GM13976 (cell line): ENCODE data around the gene CCDC127.

Source experiments
- DNase-seq: peaks from one replicate; pipeline ENCODE4 v3.0.0; 2012; ENCODE audit warnings: low spot score
- in situ Hi-C: fragments of 300-500 bp; cut with MboI; formaldehyde crosslinking; loops from one replicate; pipeline ENCODE4 v1.12.0; 2022; ENCODE audit warnings: low sequenced_read_pairs, mixed read lengths, inconsistent platforms; ENCODE audit not compliant: unreplicated experiment
- TF ChIP-seq, protein P1 (sequence below): IDR thresholded peaks from 2 replicates; pipeline ENCODE4 v1.5.1; 2012; ENCODE audit warnings: borderline replicate concordance, mild to moderate bottlenecking; ENCODE audit not compliant: insufficient read depth; ENCODE audit errors: extremely low read depth, missing control alignments, control extremely low read depth

The CCDC127 gene

GRCh38 chr5:188488-189481 is 29.2 kb downstream of the CCDC127 start:
- TF ChIP-seq, protein P1, sequence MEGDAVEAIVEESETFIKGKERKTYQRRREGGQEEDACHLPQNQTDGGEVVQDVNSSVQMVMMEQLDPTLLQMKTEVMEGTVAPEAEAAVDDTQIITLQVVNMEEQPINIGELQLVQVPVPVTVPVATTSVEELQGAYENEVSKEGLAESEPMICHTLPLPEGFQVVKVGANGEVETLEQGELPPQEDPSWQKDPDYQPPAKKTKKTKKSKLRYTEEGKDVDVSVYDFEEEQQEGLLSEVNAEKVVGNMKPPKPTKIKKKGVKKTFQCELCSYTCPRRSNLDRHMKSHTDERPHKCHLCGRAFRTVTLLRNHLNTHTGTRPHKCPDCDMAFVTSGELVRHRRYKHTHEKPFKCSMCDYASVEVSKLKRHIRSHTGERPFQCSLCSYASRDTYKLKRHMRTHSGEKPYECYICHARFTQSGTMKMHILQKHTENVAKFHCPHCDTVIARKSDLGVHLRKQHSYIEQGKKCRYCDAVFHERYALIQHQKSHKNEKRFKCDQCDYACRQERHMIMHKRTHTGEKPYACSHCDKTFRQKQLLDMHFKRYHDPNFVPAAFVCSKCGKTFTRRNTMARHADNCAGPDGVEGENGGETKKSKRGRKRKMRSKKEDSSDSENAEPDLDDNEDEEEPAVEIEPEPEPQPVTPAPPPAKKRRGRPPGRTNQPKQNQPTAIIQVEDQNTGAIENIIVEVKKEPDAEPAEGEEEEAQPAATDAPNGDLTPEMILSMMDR = peak; percentile 85
- DNase-seq = peak; percentile 96
- in situ Hi-C loops = no loop called here

GRCh38 chr5:187617-188451 is 30.1 kb downstream of the CCDC127 start:
- TF ChIP-seq, protein P1 = no peak
- in situ Hi-C loops = no loop called here
- DNase-seq = no peak

- no peak for DNase-seq
- TF ChIP-seq, protein P1 = no peak
- in situ Hi-C loops = no loop called here
Measured at GRCh38 chr5:187042-187431, 30.9 kb downstream of the CCDC127 start.

- TF ChIP-seq, protein P1 = no peak
- DNase-seq = no peak
- in situ Hi-C loops = no loop called here
Measured at GRCh38 chr5:186091-187041, 31.6 kb downstream of the CCDC127 start.

DNA sequence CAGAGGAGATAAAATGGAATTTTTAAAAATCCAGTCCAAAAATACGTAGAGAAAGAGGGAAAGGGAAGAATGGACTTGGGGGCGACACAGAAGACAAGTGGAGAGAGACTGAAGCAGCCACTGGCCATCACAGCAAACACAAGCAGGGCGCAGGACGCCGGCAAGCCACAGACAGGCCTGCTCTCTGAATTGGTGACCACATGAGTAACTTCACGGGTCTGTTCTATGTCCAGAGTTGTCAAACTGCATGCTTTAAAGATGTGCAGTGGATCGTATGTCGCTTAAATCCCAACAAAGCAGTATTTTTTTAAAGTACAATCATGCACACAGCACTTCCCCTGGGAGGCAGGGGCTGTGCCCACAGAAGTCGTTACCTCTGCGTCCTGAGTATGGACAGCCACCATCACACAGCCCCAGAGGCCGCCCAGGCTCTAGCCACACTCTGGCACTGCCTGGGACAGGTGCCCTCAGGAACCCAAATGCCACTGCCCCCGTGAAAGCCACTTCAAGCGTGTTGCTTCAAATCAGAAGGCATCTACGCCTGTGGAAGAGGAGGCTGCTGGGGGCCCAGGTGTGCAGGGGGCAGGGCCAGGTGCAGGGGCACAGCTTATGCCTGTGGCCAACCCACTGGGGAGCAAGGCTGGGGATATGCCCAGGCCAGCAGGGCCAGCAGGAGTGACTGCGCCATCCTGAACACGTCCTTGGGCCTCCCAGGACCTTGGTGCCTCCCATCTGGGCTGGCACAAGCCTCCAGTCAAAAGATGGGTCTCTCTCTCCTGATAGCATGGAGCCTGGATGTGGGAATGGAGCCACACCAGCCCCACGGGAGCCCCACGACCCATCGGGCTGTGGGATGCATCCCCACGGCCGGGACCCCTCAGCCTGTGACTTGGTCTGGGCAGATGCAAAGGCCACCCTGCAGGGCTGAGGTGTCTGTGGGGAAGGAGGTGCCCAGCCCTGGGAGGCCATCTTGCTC is 32.6 kb downstream of the CCDC127 start:
- TF ChIP-seq, protein P1 = no peak
- in situ Hi-C loops = no loop called here
- DNase-seq = no peak
